ENCODE results near the gene AGTRAP.

The AGTRAP gene

DNA sequence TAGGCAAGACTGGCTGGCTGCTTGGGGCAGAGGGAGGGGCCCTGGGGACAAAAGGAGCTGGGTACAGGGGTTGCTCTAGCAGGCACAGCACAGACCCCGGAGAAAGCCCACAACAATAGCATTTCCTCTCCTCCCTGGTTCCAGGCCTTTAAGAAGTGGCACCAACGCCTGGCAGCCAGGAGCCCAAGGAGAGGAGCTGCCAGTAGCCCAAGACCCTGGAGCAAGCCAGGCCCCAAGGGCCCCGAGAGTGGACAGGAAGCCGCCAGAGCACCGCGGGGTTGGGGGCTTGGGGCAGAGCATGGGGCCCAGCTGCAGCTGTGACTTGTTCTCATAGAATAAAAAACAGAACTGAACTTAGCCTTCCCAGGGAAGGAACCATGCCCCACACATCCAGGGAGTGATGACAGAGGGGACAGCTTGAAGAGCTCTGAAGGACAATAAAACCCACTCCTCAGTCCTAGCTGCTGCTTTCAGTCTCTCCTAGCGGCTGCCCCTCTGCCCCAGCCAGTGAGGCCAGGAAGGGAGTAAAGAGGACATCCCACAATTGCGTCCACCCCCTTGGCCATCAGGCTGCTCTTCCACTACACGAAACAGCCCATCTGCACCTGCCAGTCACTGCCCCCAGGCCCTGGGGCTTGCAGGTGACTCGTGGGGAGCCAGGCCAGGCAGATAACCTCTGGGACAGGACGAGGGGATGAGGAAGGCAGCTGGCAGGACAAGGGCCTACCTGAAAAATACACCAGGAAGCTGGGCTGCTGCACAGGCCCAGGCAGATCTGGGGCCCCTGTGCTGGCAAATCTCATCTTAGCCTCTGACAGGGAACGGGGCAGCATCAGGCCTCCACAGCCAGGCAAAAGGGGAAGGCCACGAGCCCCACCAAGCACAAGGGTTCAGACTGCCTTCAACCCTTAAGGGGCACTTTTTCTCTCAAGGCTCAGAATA is 53.5 kb downstream of the AGTRAP start:
- ChIA-PET POLR2A (interaction anchor here (1.1 kb wide), 1 partner anchor 17 kb away, joined by 3 read pairs; the partner anchor contains the start of genes CLCN6 and MTHFR), CTCF (no interaction called here)
- TF ChIP-seq, protein P1, sequence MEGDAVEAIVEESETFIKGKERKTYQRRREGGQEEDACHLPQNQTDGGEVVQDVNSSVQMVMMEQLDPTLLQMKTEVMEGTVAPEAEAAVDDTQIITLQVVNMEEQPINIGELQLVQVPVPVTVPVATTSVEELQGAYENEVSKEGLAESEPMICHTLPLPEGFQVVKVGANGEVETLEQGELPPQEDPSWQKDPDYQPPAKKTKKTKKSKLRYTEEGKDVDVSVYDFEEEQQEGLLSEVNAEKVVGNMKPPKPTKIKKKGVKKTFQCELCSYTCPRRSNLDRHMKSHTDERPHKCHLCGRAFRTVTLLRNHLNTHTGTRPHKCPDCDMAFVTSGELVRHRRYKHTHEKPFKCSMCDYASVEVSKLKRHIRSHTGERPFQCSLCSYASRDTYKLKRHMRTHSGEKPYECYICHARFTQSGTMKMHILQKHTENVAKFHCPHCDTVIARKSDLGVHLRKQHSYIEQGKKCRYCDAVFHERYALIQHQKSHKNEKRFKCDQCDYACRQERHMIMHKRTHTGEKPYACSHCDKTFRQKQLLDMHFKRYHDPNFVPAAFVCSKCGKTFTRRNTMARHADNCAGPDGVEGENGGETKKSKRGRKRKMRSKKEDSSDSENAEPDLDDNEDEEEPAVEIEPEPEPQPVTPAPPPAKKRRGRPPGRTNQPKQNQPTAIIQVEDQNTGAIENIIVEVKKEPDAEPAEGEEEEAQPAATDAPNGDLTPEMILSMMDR (IDR thresholded peaks at IDR 0.05; ENCODE audit: insufficient read depth, low read length, missing control alignments) = no peak
- H3K4me3 ChIP-seq (ENCODE audit: low read depth, low read length) = no peak overlapping the region
- no peak for DNase-seq (ENCODE audit: low read depth, low spot score)

DNA sequence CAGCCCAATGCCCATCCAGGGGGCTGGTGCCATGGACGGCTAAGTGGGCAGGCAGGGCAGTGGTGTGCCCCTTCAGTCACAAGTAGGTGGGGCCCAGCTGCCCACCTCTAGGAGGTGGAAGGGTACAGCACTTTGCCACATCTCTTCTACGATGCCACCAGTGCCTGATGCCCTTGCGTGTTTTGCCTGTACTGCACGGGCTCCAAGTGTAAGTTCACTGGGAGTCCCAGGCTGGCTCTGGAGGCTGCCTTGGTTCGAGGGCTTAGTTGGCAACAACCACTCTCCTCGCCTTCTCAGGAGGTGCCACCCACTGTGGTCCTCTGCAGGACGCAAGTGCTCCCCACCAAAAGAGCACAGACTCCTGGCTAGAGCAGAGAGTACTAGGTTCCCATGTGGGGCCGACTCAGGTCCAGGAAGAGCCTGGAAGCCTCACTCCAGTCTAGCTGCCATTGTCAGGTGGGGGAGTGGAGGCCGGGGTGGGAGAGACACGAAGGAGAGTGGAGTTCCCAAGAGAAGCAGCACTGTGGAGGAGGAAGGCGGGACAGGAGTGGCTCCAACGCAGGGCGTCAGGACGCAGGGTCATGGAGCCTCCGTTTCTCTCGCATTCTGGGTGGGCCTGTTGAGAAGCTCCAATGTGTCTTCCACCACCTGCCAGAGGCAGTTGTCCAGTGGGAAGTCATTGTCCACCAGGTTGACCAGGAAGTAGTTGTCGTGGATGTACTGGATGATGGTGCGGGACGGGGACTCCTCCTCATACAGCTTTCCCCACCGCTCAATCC is 54.4 kb downstream of the AGTRAP start:
- TF ChIP-seq, protein P1 (IDR thresholded peaks at IDR 0.05; ENCODE audit: insufficient read depth, low read length, missing control alignments) = no peak
- POLR2A ChIA-PET = interaction anchor here (1.2 kb wide), 1 partner anchor 12 kb away, joined by 3 read pairs; no protein-coding TSS in a partner anchor
- H3K4me3 ChIP-seq (ENCODE audit: low read depth, low read length) = no peak overlapping the region
- CTCF ChIA-PET = no interaction called here
- DNase-seq (ENCODE audit: low read depth, low spot score) = no peak

DNA sequence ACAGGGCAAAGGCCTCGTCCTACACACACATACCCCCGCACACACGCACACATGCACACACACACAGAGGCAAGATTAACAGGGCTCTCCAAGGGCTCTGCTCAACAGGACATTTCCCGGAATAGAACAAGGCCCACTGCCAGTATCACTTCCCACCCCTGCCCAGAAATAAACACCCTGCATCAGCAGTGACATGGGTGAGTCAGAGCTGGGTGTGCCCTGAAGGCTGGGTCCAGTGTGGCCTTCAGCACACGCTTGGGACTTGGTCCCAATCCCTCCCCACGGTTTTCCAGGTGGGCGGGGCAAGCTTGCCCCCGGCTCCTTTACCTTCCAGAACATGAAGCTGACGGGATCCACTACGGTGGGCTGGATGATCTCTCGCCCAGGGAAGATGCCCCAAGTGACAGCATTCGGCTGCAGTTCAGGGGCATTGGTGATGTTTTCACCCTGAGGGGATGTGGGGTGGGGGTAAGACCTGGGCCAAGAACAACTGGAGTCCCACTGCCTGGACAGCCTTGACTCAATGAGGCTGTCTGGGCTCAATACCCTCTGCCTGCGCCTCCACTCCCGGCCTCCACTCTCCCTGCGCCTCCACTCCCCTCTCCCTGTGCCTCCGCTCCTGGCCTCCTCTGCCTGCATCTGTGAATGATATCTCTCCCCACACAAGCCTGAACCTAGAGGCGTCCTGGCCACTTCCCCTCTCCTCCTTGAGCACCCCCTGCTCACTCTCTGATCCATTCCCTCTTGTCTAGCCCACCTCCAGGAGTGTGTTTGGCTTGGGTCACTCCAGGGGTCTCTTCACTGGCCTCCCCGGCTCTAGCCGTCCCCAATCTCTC is 55.2 kb downstream of the AGTRAP start:
- no peak overlapping the region for H3K4me3 ChIP-seq (ENCODE audit: low read depth, low read length)
- ChIA-PET CTCF (interaction anchor here (0.6 kb wide), 1 partner anchor 17 kb away, joined by 3 read pairs; no protein-coding TSS in a partner anchor), POLR2A (interaction anchor here (1.2 kb wide), 1 partner anchor 11 kb away, joined by 3 read pairs; no protein-coding TSS in a partner anchor)
- TF ChIP-seq, protein P1 (IDR thresholded peaks at IDR 0.05; ENCODE audit: insufficient read depth, low read length, missing control alignments) = no peak
- peak; percentile 19 for DNase-seq (ENCODE audit: low read depth, low spot score)

DNA sequence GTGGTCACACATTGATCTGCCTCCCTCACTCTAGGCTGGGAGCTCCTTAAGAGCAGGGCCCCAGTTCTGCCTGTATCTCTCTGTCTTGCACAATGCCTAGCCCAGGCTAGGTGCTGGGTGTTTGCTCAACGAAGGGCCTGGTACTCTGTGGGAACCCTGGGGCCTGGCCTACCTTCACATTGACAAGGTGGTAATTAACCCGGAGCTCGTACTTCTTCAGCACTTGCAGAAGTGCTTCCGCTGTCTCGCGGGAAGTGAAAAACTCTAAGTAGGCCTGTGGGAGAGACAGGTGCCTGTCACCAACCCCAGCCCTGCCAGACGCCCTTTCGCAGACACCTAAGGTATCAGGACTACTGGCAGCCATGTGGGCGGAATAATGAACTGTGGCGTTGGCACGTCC is 56.2 kb downstream of the AGTRAP start:
- ChIA-PET POLR2A (no interaction called here), CTCF (interaction anchor here (0.6 kb wide), 1 partner anchor 18 kb away, joined by 3 read pairs; no protein-coding TSS in a partner anchor)
- TF ChIP-seq, protein P1 (IDR thresholded peaks at IDR 0.05; ENCODE audit: insufficient read depth, low read length, missing control alignments) = no peak
- H3K4me3 ChIP-seq (ENCODE audit: low read depth, low read length) = no peak overlapping the region
- DNase-seq (ENCODE audit: low read depth, low spot score) = no peak

DNA sequence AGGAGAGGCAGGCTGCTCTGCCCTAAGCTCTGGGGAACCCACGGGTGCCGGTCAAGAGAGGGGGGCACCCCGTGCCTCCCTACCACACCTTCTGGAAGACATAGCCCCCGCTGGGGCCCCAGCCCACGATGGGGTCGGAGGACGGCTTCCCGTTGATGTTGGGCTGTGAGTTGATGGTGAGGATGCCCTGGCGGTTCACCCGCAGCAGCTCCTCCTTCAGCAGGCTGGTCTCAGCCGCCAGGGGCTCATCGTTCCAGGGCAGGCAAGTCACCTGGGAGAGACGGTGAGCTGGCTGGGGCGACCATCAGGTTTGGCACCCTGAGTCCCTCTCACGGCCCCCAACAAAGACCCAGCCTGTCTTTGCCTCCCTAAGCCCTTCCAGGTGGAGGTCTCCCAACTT is 57.9 kb downstream of the AGTRAP start:
- TF ChIP-seq, protein P1 (IDR thresholded peaks at IDR 0.05; ENCODE audit: insufficient read depth, low read length, missing control alignments) = no peak
- POLR2A ChIA-PET = interaction anchor here (1.3 kb wide), 1 partner anchor 10 kb away, joined by 3 read pairs; no protein-coding TSS in a partner anchor
- CTCF ChIA-PET = interaction anchor here (1.2 kb wide), 2 partner anchors 8 to 9 kb away, joined by 3 to 5 read pairs; no protein-coding TSS in a partner anchor
- DNase-seq (ENCODE audit: low read depth, low spot score) = no peak
- H3K4me3 ChIP-seq (ENCODE audit: low read depth, low read length) = no peak overlapping the region

All from AG04449 (cell line).